IPS DF 4.7 (cell line): ENCODE data around the gene VSTM5.

Experiments
- DNase-seq: peaks from one replicate; pipeline ENCODE4 v3.0.0-alpha.2; 2013; ENCODE audit warnings: low spot score; ENCODE audit errors: extremely low read depth

VSTM5 gene

DNA sequence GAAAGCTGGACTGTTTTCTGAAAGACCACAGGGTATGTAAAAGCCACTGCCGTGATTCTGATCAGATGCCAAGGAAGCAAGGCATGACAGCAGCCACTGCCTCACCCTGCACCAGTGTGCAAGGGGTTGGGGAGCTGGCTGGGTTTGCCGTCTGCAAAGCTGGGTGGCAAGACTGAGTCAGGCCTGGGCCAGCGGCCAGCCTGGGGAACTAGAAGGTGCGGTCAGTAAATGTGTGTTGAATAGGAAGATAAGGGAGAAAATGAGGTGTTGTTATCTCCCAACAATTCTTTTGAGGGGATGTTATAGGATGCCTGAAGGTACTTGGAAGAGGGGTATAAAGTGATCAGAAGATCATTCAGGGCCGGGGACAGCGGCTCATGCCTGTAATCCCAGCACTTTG is 8.0 kb downstream of the VSTM5 start:
- DNase-seq = no peak

DNA sequence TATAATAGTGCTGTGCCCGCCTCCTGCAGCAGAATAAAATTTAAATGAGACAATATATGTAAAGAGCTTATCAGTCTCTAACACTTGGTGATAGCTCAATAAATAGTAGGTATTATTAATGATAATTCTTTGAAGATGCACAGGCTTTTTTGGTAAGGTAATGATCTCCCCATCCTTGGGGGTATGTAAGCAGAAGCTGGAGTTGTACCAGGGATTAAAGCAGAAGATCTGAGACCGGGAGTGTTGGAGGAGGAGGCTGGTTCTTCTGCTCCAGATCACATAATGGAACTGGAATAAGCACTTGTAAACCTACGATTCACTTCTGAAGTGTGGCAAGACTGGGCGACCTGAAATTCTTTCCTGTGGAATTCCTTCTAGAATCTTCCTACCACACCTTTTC is 8.4 kb downstream of the VSTM5 start:
- no peak for DNase-seq

DNA sequence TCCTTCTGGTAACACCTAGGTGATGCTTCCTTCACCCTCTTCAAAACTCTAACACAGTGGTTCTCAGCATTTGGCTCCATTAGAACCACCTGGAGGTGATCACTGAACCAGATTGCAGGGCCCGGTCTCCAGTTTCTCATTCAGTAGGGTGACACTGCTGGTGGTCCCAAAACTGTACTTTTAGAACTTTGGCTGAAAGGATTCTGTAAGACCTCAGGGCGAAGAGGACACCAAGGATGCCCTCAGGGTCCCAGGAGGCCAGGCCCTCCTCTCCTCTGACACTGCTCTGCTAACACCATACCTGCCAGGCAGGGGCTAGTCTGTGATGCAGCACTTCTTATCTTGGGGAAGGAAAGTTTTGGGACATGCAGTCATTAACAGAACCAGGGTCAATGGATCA is 9.0 kb downstream of the VSTM5 start:
- DNase-seq = no peak

DNA sequence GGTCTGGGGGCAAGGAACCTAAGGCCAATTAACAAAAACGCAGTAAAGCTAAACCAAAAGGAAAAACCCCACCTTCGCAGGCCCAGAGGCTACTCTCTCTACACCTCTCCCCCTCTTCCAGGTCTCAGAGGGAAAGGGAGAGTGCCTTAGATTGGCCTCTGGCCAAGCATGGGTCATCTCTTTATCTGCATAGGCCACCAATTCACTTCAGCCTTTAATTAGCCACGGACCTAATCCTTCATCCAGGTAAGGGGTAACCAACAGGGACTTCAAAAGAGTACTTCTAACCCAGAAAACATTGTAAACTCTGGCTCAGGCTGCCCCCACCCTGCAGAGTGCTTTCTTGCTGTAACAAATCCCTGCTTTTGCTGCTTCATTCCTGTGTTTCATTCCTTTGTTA is 9.4 kb downstream of the VSTM5 start:
- no peak for DNase-seq

DNA sequence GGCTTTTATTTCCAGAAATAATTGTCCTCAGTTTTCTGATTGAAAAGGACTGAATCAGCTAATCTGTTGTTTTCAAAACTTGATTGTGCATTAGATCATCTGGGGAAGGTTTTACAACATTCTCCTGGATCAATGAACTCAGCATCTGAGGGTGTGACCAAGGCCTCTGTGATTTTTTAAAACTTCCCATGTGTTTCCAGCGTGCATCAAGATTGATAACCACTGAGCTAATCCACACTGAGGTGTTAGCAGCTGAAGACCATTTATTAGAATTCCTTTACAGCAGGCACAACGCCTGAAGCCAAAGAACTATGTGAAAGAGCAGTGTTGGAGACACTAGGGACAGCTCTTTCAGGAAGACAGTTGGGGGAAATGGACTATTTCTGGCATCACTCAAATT is 10.2 kb downstream of the VSTM5 start:
- DNase-seq = no peak

DNA sequence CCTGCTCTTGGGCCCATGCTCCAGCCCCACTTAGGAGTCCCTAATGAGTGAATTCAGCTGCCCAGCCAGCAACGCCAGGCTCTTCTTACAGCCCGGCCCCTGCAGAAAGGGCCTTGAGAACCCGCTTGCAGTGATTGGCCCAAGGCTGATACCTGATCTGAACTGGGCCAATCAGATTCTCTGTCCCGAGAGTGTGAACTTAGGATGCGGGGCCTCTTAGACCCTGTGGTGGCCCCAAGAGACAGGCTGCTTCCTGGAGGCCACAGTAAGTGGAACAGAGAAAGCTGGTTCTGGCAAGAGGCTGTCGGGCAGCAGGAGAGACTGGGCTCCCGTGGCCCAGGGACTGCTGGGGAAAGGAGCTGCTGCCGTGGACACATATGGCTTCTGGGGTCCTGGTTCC is 11.5 kb downstream of the VSTM5 start:
- no peak for DNase-seq

DNA sequence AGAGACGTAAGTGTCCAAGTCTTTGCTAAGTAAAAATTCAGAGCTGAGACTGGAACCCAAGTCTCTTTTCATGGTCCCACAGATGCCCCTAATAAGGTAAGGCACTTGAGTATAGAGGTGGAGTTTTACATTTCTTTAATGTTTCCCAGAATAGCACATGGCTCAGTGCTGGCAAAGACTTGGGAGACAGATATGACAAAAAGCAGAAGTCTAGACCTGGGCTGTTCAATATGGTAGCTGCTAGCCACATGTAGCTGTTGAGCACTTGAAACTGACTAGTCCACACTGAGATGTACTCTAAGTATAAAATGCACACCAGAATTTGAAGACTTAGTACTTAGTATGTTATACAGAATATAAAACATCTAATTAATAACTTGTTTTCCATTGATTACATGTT is 17.6 kb downstream of the VSTM5 start:
- no peak for DNase-seq

DNA sequence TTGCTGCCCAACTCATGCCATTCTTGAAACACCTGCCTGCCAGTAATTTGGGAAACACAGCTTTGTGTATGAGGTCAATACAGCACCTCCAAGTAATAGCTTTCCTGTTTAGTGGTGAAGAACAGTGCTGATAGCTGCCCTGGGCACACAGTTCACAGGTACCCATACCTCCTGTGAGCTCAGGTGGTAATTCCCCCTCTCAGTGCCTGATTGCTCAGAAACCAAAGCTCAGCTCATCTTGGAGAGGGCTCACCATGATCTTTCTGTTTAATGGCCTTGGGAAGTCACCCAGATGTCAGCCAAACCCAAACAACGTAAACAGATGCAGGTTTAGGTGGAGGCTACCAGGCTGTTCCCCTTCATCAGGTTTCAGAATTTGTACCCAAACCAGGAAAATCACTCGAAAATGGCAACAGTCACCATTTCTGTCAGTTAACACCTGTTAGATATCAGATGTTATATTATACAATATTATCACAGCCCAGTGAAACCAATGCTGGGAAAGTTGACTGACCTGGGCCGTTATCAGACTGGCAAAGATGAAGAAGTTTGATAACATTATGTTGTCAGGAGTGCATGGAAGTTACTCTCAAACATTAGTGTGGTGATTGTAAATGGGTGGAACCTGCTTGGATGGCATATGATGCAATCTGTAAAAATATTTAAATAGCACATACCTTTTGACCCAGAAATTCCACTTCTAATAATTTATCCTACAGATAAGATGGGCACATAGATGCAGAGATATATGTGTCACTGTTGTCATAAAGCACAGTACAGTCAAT is 18.9 kb downstream of the VSTM5 start:
- DNase-seq = no peak

DNA sequence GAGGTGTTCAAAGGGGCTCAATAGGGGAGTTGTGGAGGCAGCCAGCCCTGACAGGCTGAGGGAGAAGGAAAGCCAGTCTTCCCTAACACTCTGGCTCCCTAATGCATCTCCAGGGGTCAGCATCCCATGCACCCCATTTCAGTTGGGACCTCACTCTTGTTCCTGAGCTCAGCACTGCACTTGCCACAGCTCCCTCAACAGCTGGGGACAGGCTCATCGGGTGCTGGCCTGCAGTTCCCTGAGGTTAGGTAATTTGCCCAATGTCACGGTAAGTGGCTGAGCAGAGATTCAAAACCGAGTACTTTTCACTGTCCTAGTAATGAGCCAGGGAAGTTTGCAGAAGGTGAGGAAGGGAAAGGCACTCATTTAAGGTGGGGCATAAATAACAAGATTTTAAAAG is 20.8 kb downstream of the VSTM5 start:
- no peak for DNase-seq

DNA sequence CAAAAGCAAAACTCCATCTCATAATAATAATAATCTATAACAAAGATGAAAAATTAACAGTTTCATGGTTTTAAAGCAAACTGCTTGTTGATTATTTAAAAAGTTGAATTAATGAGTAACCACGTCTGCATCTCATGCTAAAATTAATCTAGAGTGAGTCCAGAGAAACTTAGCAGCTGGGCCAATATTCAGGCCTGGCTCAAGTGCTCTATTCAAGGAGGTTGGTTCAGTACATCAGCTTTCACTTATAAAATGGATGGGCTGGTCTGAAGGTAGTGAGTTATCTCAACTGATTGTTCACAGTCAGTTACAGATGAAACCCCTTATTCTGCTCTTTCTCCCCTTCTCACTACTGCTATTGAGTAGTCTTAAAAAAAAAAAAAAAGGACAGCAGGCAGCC is 23.1 kb downstream of the VSTM5 start:
- DNase-seq = no peak

DNA sequence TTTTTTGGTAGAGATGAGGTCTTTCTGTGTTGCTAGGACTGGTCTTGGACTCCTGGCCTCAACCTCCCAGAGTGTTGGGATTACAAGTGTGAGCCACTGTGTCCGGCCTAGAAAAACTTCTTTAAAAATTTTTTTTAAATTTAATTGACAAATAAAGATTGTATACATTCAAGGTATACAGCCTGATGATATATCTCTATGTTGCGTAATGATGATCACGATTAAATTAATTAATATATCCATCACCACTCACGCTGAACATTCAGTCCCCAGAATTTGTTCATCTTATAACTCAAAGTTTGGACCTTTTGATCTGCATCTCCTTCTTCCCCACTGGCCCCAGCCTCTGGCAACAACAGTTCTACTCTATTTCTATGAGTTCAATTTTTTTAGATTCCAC is 27.2 kb downstream of the VSTM5 start:
- DNase-seq = no peak

DNA sequence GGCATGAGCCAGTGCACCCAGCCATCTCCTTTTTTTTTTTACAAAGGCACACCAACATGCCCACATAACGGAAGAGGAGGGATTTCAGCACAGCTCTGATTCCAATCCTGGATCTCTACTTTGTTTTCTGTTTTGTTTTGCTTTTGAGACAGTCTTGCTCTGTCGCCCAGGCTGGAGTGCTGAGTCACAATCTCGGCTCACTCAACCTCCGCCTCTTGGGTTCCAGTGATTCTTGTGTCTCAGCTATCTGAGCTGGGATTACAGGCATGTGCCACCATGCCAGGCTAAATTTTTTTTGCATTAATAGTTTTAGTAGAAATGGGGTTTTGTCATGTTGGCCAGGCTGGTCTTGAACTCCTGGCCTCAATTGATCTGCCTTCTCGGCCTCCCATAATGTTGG is 28.1 kb downstream of the VSTM5 start:
- DNase-seq = no peak

DNA sequence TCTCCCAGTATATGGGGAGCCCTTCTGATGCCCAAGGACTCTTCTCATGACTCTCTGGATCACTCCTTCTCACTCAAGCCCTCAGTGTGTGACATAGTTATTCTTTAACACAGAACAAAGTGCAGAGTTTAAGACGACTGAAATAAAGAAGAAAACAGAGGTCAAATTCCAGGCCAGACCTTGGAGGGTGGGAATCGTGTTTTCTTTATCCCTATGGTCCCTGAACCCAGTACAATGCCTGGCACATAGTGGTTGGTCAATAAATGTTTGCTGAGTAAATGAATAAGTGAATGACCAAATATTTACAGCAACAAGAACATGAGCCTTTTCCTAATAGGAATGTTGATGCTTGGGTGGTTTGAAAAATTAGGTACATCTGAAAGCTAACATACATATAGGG is 28.8 kb downstream of the VSTM5 start:
- no peak for DNase-seq

DNA sequence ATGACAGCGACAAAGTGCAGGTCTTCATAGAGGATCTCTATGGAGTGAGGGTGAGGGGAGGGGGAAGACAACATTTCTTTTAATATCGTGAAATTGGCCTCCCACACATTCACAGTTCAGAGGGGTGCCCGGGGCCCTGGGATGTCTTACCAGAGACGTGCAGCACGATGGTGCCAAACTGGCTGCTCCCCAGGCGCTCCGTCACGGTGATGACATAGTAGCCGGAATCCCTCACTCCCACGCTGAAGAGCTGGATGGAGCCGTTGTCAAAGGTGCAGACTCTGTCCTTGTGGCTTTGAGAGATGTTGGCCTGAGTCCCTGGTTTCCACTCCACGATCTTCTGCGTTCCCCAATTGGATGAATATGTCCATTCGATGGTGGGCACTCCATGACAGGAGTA is 29.6 kb downstream of the VSTM5 start:
- DNase-seq = no peak

DNA sequence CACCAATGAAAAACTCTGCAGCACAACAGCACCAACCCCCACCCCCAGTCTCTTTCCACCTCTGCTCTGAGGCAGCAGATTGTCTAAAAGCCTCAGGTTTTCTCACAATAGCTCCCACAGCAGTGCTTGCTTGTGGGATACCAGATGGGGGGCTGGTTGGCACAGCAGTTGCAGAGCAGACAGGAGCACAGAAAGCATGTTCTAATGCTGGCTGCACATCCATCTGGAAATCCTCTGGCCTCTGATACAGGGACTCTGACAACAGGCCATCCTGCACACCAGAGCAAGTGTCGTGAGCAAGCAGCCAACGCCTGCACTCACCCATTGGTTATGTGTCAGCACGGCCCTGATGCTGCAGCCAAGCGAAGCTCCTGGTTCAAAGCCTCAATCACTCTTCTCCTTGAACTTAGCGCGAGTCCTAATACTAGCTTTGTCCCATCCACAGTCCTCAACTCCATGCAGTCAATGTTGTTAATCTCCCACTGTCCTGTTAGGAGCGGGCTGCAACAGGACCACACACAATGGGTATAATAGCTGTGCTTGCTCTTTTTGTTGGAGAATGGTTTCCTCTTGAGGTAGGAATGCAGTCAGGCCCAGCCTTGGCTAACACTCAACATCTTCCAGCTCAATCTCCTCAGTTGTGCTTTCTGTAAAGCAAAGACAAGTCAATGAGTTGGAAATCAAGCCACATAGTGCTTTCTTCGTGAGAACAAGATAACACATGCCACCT is 30.3 kb downstream of the VSTM5 start:
- DNase-seq = no peak

DNA sequence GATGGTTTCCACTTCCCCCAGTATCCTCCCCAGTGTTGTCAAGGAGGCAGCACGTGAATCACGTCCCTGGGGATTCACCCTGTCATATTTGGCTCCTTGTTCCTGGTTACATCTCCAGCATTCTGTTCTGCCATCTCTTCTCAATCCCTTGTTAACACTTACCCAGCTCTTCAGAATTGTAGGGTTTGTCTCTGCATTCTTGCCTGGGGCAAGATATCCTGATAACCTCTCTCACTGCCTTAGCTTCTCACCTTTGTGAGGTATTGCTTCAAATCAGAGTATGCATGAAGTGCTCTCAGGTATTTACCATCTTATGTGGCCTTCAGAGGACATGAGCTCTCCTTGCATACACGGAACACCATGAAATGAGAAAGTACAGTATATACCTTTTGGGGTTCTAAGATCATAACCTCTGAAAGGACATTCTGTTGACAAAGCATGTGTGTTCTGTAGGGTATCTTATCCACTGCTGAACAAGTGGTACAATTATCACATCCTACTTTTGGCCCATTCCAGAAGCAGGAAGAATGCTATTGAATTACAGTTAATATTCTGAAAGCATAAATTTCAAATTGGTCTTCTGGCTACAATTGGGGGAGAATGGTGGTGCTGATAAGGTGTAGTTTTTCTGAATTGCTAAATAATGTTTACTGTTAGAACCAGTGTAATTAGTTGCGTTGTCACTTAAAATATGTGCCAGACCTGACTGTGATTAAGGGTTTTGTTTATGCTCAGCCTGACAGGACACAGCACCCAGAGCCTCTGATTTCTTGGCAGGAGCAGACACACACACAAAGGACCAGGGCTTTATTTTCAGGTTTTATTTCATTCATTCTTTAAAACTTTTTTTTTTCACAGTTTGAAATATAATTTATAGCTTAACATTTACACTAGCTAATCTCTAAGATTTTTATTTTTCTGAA is 32.7 kb downstream of the VSTM5 start:
- DNase-seq = no peak

DNA sequence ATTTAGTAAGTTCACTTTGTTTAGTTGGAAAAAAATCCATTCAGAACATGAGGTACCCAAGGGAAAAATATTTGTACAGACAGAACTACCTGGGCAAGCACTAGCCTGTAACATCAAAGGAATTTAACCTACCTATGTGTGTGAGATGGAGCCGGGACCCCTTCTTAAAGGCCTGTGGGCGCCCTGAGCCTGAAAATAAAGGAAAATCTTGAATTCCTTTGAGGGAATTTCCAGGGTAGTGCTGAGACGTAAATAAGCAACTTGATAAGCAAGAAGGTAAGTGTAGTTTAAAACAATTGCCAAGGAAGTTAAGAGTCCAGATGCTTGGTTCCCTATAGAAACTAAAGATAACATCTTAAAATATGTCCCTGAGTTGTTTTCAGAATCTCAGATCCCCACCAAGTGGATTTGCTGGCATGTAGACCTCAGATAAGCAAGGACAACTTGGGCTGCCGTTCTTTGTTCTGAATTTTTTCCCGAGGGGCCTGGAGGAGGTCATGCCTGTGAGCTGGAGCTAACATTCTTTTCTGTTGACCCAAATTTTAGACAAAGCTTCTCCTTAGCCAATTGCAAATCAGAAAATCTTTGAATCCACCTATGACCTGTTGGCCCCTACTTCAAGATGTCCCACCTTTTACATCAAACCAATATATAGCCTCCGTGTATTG is 35.3 kb downstream of the VSTM5 start:
- DNase-seq = no peak

DNA sequence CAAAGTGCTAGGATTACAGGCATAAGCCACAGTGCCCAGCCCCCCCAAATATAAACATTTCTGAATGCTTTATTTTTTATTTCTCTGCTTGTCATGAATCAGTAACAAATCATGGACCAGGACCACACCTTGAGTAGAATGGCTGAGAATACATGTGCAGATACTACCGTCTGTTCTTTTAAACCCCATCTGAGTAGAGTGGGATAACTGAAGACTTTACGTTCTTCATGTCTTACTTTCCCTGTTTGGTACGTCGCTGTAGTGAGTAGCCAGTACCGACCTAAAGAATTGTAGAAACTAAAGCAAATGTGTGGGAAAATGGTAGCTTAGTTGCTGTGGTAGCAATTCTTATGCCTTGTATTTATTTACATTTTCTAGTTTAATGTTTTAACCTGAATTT is 36.4 kb downstream of the VSTM5 start:
- no peak for DNase-seq

DNA sequence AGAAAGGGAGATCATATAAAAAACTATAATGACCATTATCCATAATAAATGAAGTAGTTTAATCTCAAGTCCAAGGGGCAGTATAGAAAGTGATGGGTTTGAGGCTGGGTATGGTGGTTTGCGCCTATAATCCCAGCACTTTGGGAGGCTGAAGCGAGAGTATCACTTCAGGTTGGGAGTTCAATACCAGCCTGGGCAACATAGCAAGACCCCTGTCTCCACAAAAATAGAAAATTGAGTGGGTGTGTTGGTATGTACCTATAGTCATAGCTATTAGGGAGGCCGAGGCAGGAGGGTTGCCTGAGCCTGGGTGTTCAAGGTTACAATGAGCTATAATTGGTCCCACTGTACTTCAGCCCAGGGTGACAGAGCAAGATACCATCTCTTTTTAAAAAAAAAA is 42.4 kb downstream of the VSTM5 start:
- DNase-seq = no peak

DNA sequence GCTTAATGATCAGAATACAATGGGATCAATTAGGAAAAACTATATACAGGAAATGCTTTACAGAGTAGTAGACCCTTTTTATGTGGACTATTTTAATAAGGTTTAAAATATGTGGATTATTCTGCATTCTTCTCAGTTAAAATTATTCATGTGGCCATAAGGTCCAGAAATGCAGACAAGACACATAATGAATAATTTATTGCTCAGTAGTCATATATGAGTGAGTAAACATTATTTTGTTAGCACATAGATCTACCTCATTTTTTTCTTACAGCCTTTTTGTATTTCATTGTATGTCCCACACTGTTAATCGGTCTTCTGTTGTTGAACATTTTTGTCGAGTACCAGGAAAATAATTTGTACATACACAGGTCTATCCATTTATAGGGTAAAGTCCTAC is 45.5 kb downstream of the VSTM5 start:
- DNase-seq = no peak

DNA sequence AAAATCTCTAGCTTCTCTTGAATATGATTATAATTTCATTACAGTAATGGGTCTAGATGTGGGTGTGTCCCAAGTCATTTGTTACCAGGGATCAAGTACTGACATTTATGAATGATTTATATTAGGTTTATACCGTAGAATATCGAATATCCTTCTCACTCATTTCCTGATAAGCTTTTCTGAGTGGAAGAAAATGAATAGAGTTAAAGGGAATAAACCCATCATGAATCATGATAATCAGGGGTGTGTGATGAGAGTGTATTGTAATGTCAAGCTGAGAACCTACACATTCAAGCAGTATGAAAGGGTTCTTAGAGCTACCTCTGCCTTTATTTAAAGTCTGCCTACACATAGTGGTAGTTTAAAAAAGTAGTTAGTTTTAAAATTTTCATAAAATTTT is 49.1 kb downstream of the VSTM5 start:
- DNase-seq = no peak
